Panc1 (cell line): ENCODE data around the gene RABGAP1L. TPM values are rescaled to one million over a fixed set of nuclear protein-coding genes. Genes with fewer than 3 reads are reported as not detected.

Experiments
- ATAC-seq: fragments of 200-7000 bp; cut with Tn5 transposase; 2 replicates; pipeline ENCODE4 v1.9.1; 2020; ENCODE audit warnings: mild to moderate bottlenecking, moderate library complexity
- BruUV-seq: library from RNA; stranded (reverse); fragments of 400-500 nt; replicated peaks from 2 replicates; lab custom pipeline; 2021; lab: Mats Ljungman, UMichigan
- CTCF ChIA-PET: fragments of 300-600 bp; sonication (Branson Sonifier 250); formaldehyde crosslinking; loops from one replicate; lab custom pipeline; 2022; ENCODE audit warnings: antibody characterized with exemption; lab: Charles Lee
- POLR2A ChIA-PET: fragments of 300-600 bp; sonication (Branson Sonifier 250); formaldehyde crosslinking; loops from one replicate; lab custom pipeline; 2022; ENCODE audit warnings: antibody characterized with exemption; lab: Charles Lee
- DNase-seq: peaks from one replicate; pipeline ENCODE4 v3.0.0-alpha.2; 2010; ENCODE audit warnings: low read depth, low spot score
- H3K27ac ChIP-seq: 2 replicates; pipeline ENCODE4 v1.5.1; 2011; ENCODE audit warnings: mild to moderate bottlenecking, low read length, inconsistent platforms
- H3K27me3 ChIP-seq: fragments of 200-500 bp; sonication (Bioruptor generic); 2 replicates; pipeline ENCODE4 v1.6.0; 2014; ENCODE audit warnings: low read length, inconsistent platforms; ENCODE audit not compliant: control insufficient read depth, insufficient read depth
- H3K36me3 ChIP-seq: fragments of 200-500 bp; sonication (Bioruptor generic); 2 replicates; pipeline ENCODE4 v1.5.1; 2014; ENCODE audit warnings: inconsistent platforms, mild to moderate bottlenecking, low read length, moderate library complexity; ENCODE audit not compliant: control insufficient read depth, insufficient read depth
- H3K4me1 ChIP-seq: 2 replicates; pipeline ENCODE4 v1.5.1; 2011; ENCODE audit warnings: inconsistent platforms, mild to moderate bottlenecking, low read length, moderate library complexity; ENCODE audit not compliant: control insufficient read depth, insufficient read depth
- H3K4me3 ChIP-seq, 2 experiments: 2 replicates each; pipeline ENCODE4 v1.5.1; 2011 to 2012; ENCODE audit warnings: low read depth in 2 of 2, low read length in 2 of 2, mild to moderate bottlenecking in 2 of 2, inconsistent platforms in 1 of 2, moderate library complexity in 1 of 2
- H3K9me3 ChIP-seq: fragments of 200-500 bp; sonication (Bioruptor generic); 2 replicates; pipeline ENCODE4 v1.5.1; 2014; ENCODE audit warnings: low read depth, mild to moderate bottlenecking, inconsistent platforms, low read length, moderate library complexity; ENCODE audit not compliant: control insufficient read depth, insufficient read depth
- CTCF ChIP-seq: fragments of 450-650 bp; IDR thresholded peaks from 2 replicates; pipeline ENCODE4 v1.5.1; 2017; ENCODE audit warnings: mild to moderate bottlenecking
- POLR2AphosphoS5 ChIP-seq: IDR thresholded peaks from 2 replicates; pipeline ENCODE4 v1.6.1; 2012; ENCODE audit warnings: mild to moderate bottlenecking, low read depth, low read length, moderate library complexity
- REST ChIP-seq, 2 experiments: IDR thresholded peaks; 2 replicates each; pipeline ENCODE4 v1.6.1; 2011 to 2012; ENCODE audit warnings: low read depth in 2 of 2, control low read depth in 1 of 2, low read length in 1 of 2, mild to moderate bottlenecking in 1 of 2, moderate library complexity in 1 of 2; ENCODE audit not compliant: insufficient read depth in 1 of 2
- SIN3A ChIP-seq: IDR thresholded peaks from 2 replicates; pipeline ENCODE4 v1.6.1; 2012; ENCODE audit warnings: low read depth, mild to moderate bottlenecking, low read length, moderate library complexity, borderline replicate concordance; ENCODE audit not compliant: insufficient read depth
- TCF7L2 ChIP-seq: IDR thresholded peaks from 2 replicates; pipeline ENCODE4 v1.6.1; 2011; ENCODE audit warnings: mild to moderate bottlenecking, low read depth, low read length, inconsistent platforms
- in situ Hi-C: cut with HindIII; loops from 2 replicates; pipeline ENCODE4 v1.10.0; 2016; ENCODE audit warnings: low sequenced_read_pairs, low pct_unique_long_range_greater_than_20kb
- intact Hi-C: fragments of 100-400 bp; cut with micrococcal nuclease; formaldehyde crosslinking; loops from one replicate; pipeline ENCODE4 v1.10.0; 2022; ENCODE audit not compliant: unreplicated experiment
- total RNA-seq: library from RNA; stranded (reverse); gene quantifications from one replicate; pipeline ENCODE4 v1.2.1, GENCODE V29; 2021; ENCODE audit not compliant: unreplicated experiment

RABGAP1L gene
- total RNA-seq, 1 experiment from 2014 or later: 37.0 TPM

GRCh38 chr1:174344162-174344561 is 184.8 kb downstream of the RABGAP1L start:
- Histone ChIP-seq H3K27me3 (no peaks in the 10 kb centered on the region), H3K27ac (no peak overlapping the region), H3K4me1 (no peaks in the 10 kb centered on the region), H3K4me3 (no peak overlapping the region), H3K9me3 (no peaks in the 10 kb centered on the region), H3K36me3 (no peaks in the 10 kb centered on the region)
- in situ Hi-C loops (no loop called here), intact Hi-C loops (no loop called here)
- DNase-seq (no peak), ATAC-seq (no peak)
- CTCF ChIA-PET: no interaction called here
- POLR2A ChIA-PET: no interaction called here
- TF ChIP-seq SIN3A: no peak
- no peak for TF ChIP-seq TCF7L2
- TF ChIP-seq POLR2AphosphoS5: no peak
- no peak for TF ChIP-seq REST (IDR thresholded peaks at IDR 0.05; ENCODE audit: insufficient read depth in 1 of 2, low read depth in 2 of 2, low read length in 1 of 2)
- no peak for TF ChIP-seq CTCF
- no TSS peak for BruUV-seq

GRCh38 chr1:174352117-174352516 is 192.8 kb downstream of the RABGAP1L start:
- no peak for DNase-seq
- H3K27ac ChIP-seq: no peak overlapping the region
- no peaks in the 10 kb centered on the region for H3K27me3 ChIP-seq
- no peak for ATAC-seq
- H3K9me3 ChIP-seq: no peaks in the 10 kb centered on the region
- BruUV-seq: no TSS peak
- in situ Hi-C loops: no loop called here
- TF ChIP-seq CTCF: no peak
- no peak for TF ChIP-seq POLR2AphosphoS5
- TF ChIP-seq REST (IDR thresholded peaks at IDR 0.05; ENCODE audit: insufficient read depth in 1 of 2, low read depth in 2 of 2, low read length in 1 of 2): no peak
- no peak for TF ChIP-seq TCF7L2
- no peak for TF ChIP-seq SIN3A
- no peaks in the 10 kb centered on the region for H3K4me1 ChIP-seq
- ChIA-PET CTCF (no interaction called here), POLR2A (no interaction called here)
- intact Hi-C loops: no loop called here
- H3K4me3 ChIP-seq: no peak overlapping the region
- H3K36me3 ChIP-seq: no peaks in the 10 kb centered on the region
